Neural progenitor cell (in vitro differentiated cells): ENCODE measurements around the gene ZNF672.

Source experiments
- EZH2 ChIP-seq: fragments of 200-600 bp; sonication (generic); IDR thresholded peaks from 2 replicates; pipeline ENCODE4 v1.6.1; 2017; ENCODE audit warnings: antibody characterized with exemption, mild to moderate bottlenecking, moderate library complexity
- EZH2phosphoT487 ChIP-seq: fragments of 200-600 bp; sonication (generic); IDR thresholded peaks from 2 replicates; pipeline ENCODE4 v1.6.1; 2017; ENCODE audit warnings: antibody characterized with exemption
- TF ChIP-seq, protein P1 (sequence below): fragments of 200-600 bp; sonication (generic); IDR thresholded peaks from 2 replicates; pipeline ENCODE4 v1.5.1; 2017; ENCODE audit warnings: antibody characterized with exemption, mild to moderate bottlenecking

DNA sequence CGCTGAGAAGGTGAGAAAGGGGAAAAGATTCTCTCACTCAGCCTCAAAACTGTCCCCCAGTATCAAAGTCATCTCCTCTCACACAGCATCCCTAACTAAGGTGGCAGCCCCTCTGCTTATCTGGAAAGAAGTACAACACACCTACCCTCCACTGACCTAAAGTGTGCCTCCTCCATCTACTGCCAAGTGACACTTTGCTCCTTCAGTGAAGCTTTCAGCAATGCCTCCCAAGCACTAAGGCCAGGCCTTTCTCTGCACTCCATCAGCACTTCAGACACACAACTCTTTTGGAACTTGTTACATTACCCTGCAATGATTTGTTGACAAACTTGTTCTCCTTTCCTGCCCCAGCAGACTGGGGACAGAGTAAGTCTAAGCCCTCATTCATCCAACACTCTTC, 13.7 kb upstream of the ZNF672 start:
- TF ChIP-seq, protein P1, sequence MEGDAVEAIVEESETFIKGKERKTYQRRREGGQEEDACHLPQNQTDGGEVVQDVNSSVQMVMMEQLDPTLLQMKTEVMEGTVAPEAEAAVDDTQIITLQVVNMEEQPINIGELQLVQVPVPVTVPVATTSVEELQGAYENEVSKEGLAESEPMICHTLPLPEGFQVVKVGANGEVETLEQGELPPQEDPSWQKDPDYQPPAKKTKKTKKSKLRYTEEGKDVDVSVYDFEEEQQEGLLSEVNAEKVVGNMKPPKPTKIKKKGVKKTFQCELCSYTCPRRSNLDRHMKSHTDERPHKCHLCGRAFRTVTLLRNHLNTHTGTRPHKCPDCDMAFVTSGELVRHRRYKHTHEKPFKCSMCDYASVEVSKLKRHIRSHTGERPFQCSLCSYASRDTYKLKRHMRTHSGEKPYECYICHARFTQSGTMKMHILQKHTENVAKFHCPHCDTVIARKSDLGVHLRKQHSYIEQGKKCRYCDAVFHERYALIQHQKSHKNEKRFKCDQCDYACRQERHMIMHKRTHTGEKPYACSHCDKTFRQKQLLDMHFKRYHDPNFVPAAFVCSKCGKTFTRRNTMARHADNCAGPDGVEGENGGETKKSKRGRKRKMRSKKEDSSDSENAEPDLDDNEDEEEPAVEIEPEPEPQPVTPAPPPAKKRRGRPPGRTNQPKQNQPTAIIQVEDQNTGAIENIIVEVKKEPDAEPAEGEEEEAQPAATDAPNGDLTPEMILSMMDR: no peak
- TF ChIP-seq EZH2: no peak
- TF ChIP-seq EZH2phosphoT487: no peak
